ENCODE data around the gene JPH4.
A peak's percentile ranks its signal among the peaks of the same experiment; 100 is the strongest.

Gene JPH4

GRCh38 chr14:23566778-23567185 lies 11.8 kb downstream of the JPH4 start:
- Histone ChIP-seq H3K36me3 (ENCODE audit: insufficient read depth, low read length) (peaks cover 50% of the 10 kb centered on the region), H3K27me3 (ENCODE audit: insufficient read depth, low read length, poor library complexity) (peaks cover 2% of the 10 kb centered on the region), H4K20me1 (ENCODE audit: insufficient read depth, low read length) (peaks cover 4% of the 10 kb centered on the region; the same call in 1 of the 2 replicates), H3K27ac (ENCODE audit: low read length) (peak overlapping the region; percentile 90), H3K79me2 (ENCODE audit: insufficient read depth, low read length) (peaks cover 13% of the 10 kb centered on the region), H2AFZ (ENCODE audit: low read depth, low read length) (peak overlapping the region; percentile 99), H3K9ac (ENCODE audit: low read depth, low read length) (peak overlapping the region; percentile 78), H3K4me3 (ENCODE audit: low read depth in 1 of 2, low read length in 2 of 2) (peak overlapping the region; percentile 85 to 99), H3K4me1 (ENCODE audit: insufficient read depth, low read length) (peaks cover 33% of the 10 kb centered on the region), H3K4me2 (ENCODE audit: insufficient read depth, low read length) (peak overlapping the region; percentile 97), H3K9me3 (ENCODE audit: insufficient read depth, low read length, severe bottlenecking) (no peaks in the 10 kb centered on the region)
- no peak for DNase-seq
- TF ChIP-seq CTCF (IDR thresholded peaks at IDR 0.05; ENCODE audit: borderline replicate concordance, extremely low read depth, low read length, poor library complexity, severe bottlenecking) (no peak), EZH2 (IDR thresholded peaks at IDR 0.05; ENCODE audit: borderline replicate concordance, low read depth, low read length, severe bottlenecking) (no peak)
- ATAC-seq (ENCODE audit: insufficient read depth, low read depth): no peak

- Histone ChIP-seq H3K27me3 (ENCODE audit: insufficient read depth, low read length, poor library complexity) (no peaks in the 10 kb centered on the region), H3K9me3 (ENCODE audit: insufficient read depth, low read length, severe bottlenecking) (no peaks in the 10 kb centered on the region), H3K36me3 (ENCODE audit: insufficient read depth, low read length) (peaks cover 56% of the 10 kb centered on the region), H3K27ac (ENCODE audit: low read length) (peak overlapping the region; percentile 90), H3K79me2 (ENCODE audit: insufficient read depth, low read length) (peaks cover 13% of the 10 kb centered on the region), H4K20me1 (ENCODE audit: insufficient read depth, low read length) (peaks cover 4% of the 10 kb centered on the region; the same call in 1 of the 2 replicates), H3K4me1 (ENCODE audit: insufficient read depth, low read length) (peaks cover 33% of the 10 kb centered on the region), H3K9ac (ENCODE audit: low read depth, low read length) (peak overlapping the region; percentile 78), H3K4me2 (ENCODE audit: insufficient read depth, low read length) (peak overlapping the region; percentile 97), H2AFZ (ENCODE audit: low read depth, low read length) (peak overlapping the region; percentile 99; the same call in 1 of the 2 replicates), H3K4me3 (ENCODE audit: low read depth in 1 of 2, low read length in 2 of 2) (peak overlapping the region in 1 of 2 experiments; percentile 99; a peak in 2 of 4 replicates)
- TF ChIP-seq CTCF (IDR thresholded peaks at IDR 0.05; ENCODE audit: borderline replicate concordance, extremely low read depth, low read length, poor library complexity, severe bottlenecking) (no peak), EZH2 (IDR thresholded peaks at IDR 0.05; ENCODE audit: borderline replicate concordance, low read depth, low read length, severe bottlenecking) (no peak)
- ATAC-seq (ENCODE audit: insufficient read depth, low read depth): no peak
- no peak for DNase-seq
Measured at GRCh38 chr14:23566112-23566777, 12.3 kb downstream of the JPH4 start.

DNA sequence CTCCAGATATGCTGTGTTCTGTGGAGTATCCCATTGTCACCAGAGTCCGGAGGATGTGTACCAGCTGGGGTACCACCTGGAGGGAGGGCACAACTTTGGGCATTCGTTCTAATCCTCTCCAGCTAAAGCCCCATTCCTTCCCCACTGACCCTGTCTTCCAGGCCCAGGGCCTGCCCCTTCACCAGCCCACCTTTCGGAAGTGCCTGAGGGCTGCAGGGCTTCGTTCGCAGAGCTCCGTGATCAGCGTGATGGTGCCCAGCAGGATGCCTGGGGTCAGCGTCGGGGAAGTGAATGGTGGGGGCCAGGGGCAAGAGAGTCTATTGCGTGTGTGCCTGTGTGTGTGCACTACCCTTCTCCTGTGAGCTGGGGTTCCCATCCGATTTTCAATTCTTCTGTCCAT lies 13.0 kb downstream of the JPH4 start:
- Histone ChIP-seq H3K27ac (ENCODE audit: low read length) (no peak overlapping the region), H3K27me3 (ENCODE audit: insufficient read depth, low read length, poor library complexity) (no peaks in the 10 kb centered on the region), H4K20me1 (ENCODE audit: insufficient read depth, low read length) (peaks cover 4% of the 10 kb centered on the region; the same call in 1 of the 2 replicates), H3K4me2 (ENCODE audit: insufficient read depth, low read length) (no peak overlapping the region), H2AFZ (ENCODE audit: low read depth, low read length) (no peak overlapping the region), H3K79me2 (ENCODE audit: insufficient read depth, low read length) (peaks cover 13% of the 10 kb centered on the region), H3K36me3 (ENCODE audit: insufficient read depth, low read length) (peaks cover 62% of the 10 kb centered on the region), H3K4me1 (ENCODE audit: insufficient read depth, low read length) (peaks cover 33% of the 10 kb centered on the region), H3K9ac (ENCODE audit: low read depth, low read length) (no peak overlapping the region), H3K9me3 (ENCODE audit: insufficient read depth, low read length, severe bottlenecking) (no peaks in the 10 kb centered on the region), H3K4me3 (ENCODE audit: low read depth in 1 of 2, low read length in 2 of 2) (no peak overlapping the region)
- TF ChIP-seq CTCF (IDR thresholded peaks at IDR 0.05; ENCODE audit: borderline replicate concordance, extremely low read depth, low read length, poor library complexity, severe bottlenecking) (no peak), EZH2 (IDR thresholded peaks at IDR 0.05; ENCODE audit: borderline replicate concordance, low read depth, low read length, severe bottlenecking) (no peak)
- ATAC-seq (ENCODE audit: insufficient read depth, low read depth) (no peak), DNase-seq (no peak)
